K562 (cell line): ENCODE data around the gene PIP5K1B. TPM values are rescaled to one million over a fixed set of nuclear protein-coding genes. Genes with fewer than 3 reads are reported as not detected.

ENCODE experiments used
- ATF3 ChIP-seq, 2 experiments: fragments of 450-650 bp in 1 of 2; sonication (generic) in 1 of 2; formaldehyde crosslinking in 1 of 2; IDR thresholded peaks in 1 of 2; conservative IDR thresholded peaks in 1 of 2; 2 replicates each; pipeline versions ENCODE4 v1.6.1 to v1.8.1; 2016 to 2023; ENCODE audit warnings: mild to moderate bottlenecking in 2 of 2, moderate library complexity in 2 of 2, inconsistent platforms in 1 of 2, missing genetic modification reagents in 1 of 2
- DPF2 ChIP-seq: fragments of 450-650 bp; IDR thresholded peaks from 2 replicates; pipeline ENCODE4 v1.6.1; 2016
- HIVEP1 ChIP-seq: fragments of 250-450 bp; sonication (Bioruptor Pico); IDR thresholded peaks from 2 replicates; pipeline ENCODE4 v1.4.0; 2020; ENCODE audit warnings: mild to moderate bottlenecking
- KDM1A ChIP-seq, 2 experiments: fragments of 450-650 bp; IDR thresholded peaks; 2 replicates each; pipeline ENCODE4 v1.6.1; 2016; ENCODE audit warnings: mild to moderate bottlenecking in 2 of 2
- LEF1 ChIP-seq: fragments of 450-650 bp; IDR thresholded peaks from 2 replicates; pipeline ENCODE4 v1.6.1; 2016; ENCODE audit warnings: mild to moderate bottlenecking
- MIER1 ChIP-seq: fragments of 450-650 bp; IDR thresholded peaks from 2 replicates; pipeline ENCODE4 v1.6.1; 2016; ENCODE audit warnings: antibody characterized with exemption, mild to moderate bottlenecking, low read depth
- NR2C2 ChIP-seq, 2 experiments: fragments of 200-800 bp in 1 of 2; sonication (Bioruptor generic) in 1 of 2; sonication (generic) in 1 of 2; formaldehyde crosslinking in 1 of 2; IDR thresholded peaks; 2 replicates each; pipeline versions ENCODE4 v1.6.1 to v1.8.0; 2016 to 2022; ENCODE audit warnings: mild to moderate bottlenecking in 1 of 2, missing compliant biosample characterization in 1 of 2, missing genetic modification characterization in 1 of 2, missing genetic modification reagents in 1 of 2
- PBX2 ChIP-seq, 2 experiments: IDR thresholded peaks in 1 of 2; conservative IDR thresholded peaks in 1 of 2; 2 replicates each; pipeline ENCODE4 v1.6.1; 2016; ENCODE audit warnings: low read depth in 2 of 2, mild to moderate bottlenecking in 1 of 2, missing compliant biosample characterization in 1 of 2, missing genetic modification characterization in 1 of 2, moderate library complexity in 1 of 2
- RCOR1 ChIP-seq, 2 experiments: IDR thresholded peaks; 2 replicates each; pipeline ENCODE4 v1.6.1; 2012; ENCODE audit warnings: low read depth in 2 of 2, low read length in 2 of 2, borderline replicate concordance in 1 of 2, improper control_type of control experiment in 1 of 2
- SRF ChIP-seq, 2 experiments: fragments of 250-450, 450-650 bp in 1 of 2; sonication (Bioruptor Pico) in 1 of 2; sonication (generic) in 1 of 2; formaldehyde crosslinking; IDR thresholded peaks; 2 replicates each; pipeline versions ENCODE4 v1.5.0 to v1.5.1; 2020 to 2022; ENCODE audit warnings: mild to moderate bottlenecking in 1 of 2, missing genetic modification reagents in 1 of 2
- TCF7L2 ChIP-seq: fragments of 150-350 bp; IDR thresholded peaks from 2 replicates; pipeline ENCODE4 v1.6.1; 2016; ENCODE audit warnings: low read depth, mild to moderate bottlenecking, low read length, moderate library complexity
- TEAD4 ChIP-seq, 2 experiments: sonication (generic) in 1 of 2; formaldehyde crosslinking in 1 of 2; IDR thresholded peaks; 2 replicates each; pipeline versions ENCODE4 v1.6.1 to v1.8.0; 2012 to 2022; ENCODE audit warnings: borderline replicate concordance in 1 of 2, inconsistent platforms in 1 of 2, low read length in 1 of 2, mild to moderate bottlenecking in 1 of 2, missing genetic modification reagents in 1 of 2
- ZC3H11A ChIP-seq: IDR thresholded peaks from 2 replicates; pipeline ENCODE4 v1.6.1; 2012; ENCODE audit warnings: low read depth, low read length, improper control_type of control experiment
- polyA plus RNA-seq, 8 experiments: library from polyadenylated mRNA; depleted of rRNA in 4 of 8; stranded (reverse) in 5 of 8; unstranded in 3 of 8; fragments of >200 nt; fragmentation: Nextera tagmentation in 2 of 8; fragmentation: Illumina TruSeq in 1 of 8; extraction: Ambion mirVana in 2 of 8; extraction: Trizol in 1 of 8; gene quantifications; 2 replicates each; pipeline versions ENCODE4 v1.2.1 to v1.2.3, GENCODE V29; 2011 to 2014; ENCODE audit warnings: inconsistent platforms in 1 of 8, missing spikeins in 1 of 8
- total RNA-seq, 7 experiments: library from RNA; depleted of rRNA in 6 of 7; stranded (reverse); fragments of >200 nt in 6 of 7; fragmentation: Illumina TruSeq in 2 of 7; extraction: Trizol in 2 of 7; gene quantifications; 2 replicates each; pipeline versions ENCODE4 v1.2.1 to v1.2.3, GENCODE V29; 2011 to 2021; ENCODE audit warnings: low replicate concordance in 1 of 7

The PIP5K1B gene
- total and polyA plus RNA-seq, 9 of the 15 experiments (the other 6 are each of a cell fraction or from before 2014, with no cell fraction given), result 3.1 to 12.9 (median 7.4) TPM

DNA sequence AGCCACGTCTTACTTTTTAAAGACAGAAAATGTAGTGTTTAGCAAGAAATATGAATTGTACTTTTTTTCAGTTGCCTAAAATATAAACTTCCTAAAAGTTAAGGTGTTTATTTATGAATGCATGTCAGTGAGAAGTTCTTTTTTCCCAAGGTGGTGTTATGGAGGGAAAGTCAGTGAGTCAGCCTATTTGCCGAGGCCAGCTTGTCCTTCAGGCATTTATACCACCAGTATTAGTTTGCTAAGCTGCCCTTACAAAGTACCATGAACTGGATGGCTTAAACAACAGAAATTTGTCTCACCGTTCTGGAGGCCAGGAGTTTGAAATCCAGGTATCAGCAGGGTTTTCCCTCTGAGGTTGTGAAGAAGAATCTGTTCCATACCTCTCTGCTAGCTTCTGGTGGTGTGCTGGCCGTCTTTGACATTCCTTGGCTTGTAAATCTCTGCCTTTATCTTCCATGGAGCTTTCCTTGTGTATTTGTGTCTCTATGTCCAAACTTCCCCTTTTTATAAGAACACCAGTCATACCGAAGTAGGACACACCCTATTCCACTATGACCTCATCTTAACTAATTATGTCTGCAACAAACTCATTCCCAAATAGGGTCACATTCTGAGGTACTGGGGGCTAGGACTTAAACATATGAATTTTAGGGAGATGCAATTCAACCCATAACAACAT, 270.5 kb downstream of the PIP5K1B start (continued):
- TF ChIP-seq TCF7L2 (no peak), PBX2 (CRISPR knock-in tag; IDR thresholded peaks at IDR 0.05; ENCODE audit: low read depth) (no peak), PBX2 (tag; conservative IDR thresholded peaks at IDR 0.05; ENCODE audit: low read depth) (peak; percentile 21; the same call in 1 of the 2 replicates), KDM1A (IDR thresholded peaks at IDR 0.05) (peak; percentile 65 to 73), RCOR1 (IDR thresholded peaks at IDR 0.05; ENCODE audit: borderline replicate concordance in 1 of 2, low read depth in 2 of 2, low read length in 2 of 2) (peak; percentile 31 to 84; a peak in 1 of 4 replicates), ATF3 (IDR thresholded peaks at IDR 0.05) (peak; percentile 85), ATF3 (CRISPR knock-in tag; conservative IDR thresholded peaks at IDR 0.05) (no peak), NR2C2 (CRISPR knock-in tag; IDR thresholded peaks at IDR 0.05) (no peak), NR2C2 (tag; IDR thresholded peaks at IDR 0.05) (peak; percentile 52; the same call in 1 of the 2 replicates), HIVEP1 (no peak), SRF (CRISPR knock-in tag; IDR thresholded peaks at IDR 0.05) (peak in 1 of 2 experiments; percentile 91; a peak in 2 of 4 replicates), TEAD4 (IDR thresholded peaks at IDR 0.05; ENCODE audit: low read length) (peak; percentile 29; the same call in 1 of the 2 replicates), TEAD4 (CRISPR knock-in tag; IDR thresholded peaks at IDR 0.05; ENCODE audit: borderline replicate concordance) (no peak), MIER1 (no peak), DPF2 (peak; percentile 38; the same call in 1 of the 2 replicates), LEF1 (0 out of 2 replicates have a peak, but pooled peaks have one; percentile 13), ZC3H11A (no peak)
